ENCODE data around the gene CSNK1G2.

- TF ChIP-seq CTCF (IDR thresholded peaks at IDR 0.05) (no peak), POLR2A (IDR thresholded peaks at IDR 0.05) (no peak)
These were observed 27.0 kb upstream of the CSNK1G2 start for GRCh38 chr19:1913781-1914577.
